Retinal pigment epithelial cell (primary cell): Measurements from ENCODE around the gene POU4F1.

Experiments
- DNase-seq: peaks from one replicate; pipeline ENCODE4 v3.0.0-alpha.2; 2010; ENCODE audit warnings: low read depth
- H3K4me3 ChIP-seq: 2 replicates; pipeline ENCODE4 v1.5.1; 2011; ENCODE audit warnings: mild to moderate bottlenecking, low read length, control low read depth, moderate library complexity
- TF ChIP-seq, protein P1 (sequence below): conservative IDR thresholded peaks from 2 replicates; pipeline ENCODE4 v1.5.1; 2011; ENCODE audit warnings: low read depth, low read length, control low read depth, inconsistent platforms

The POU4F1 gene

DNA sequence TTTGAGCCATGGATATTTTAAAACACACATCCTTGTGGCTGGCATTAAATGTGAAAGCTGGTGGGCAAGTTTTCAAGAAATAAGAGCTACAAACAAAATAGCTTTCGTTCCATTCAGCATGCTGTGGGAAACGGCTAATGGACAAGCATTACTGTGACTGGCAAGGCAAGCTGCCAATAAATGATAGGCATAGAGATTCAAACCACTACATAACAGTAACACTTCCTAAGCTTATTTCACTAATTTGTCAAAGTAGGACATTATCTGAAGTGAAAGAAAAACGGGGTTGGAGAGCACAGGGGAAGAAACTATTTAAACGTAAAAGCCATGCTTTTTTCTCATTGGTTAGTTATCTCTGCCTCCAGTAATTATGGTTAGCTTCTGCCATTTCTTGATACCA, 29.6 kb upstream of the POU4F1 start:
- H3K4me3 ChIP-seq = no peak overlapping the region
- TF ChIP-seq, protein P1, sequence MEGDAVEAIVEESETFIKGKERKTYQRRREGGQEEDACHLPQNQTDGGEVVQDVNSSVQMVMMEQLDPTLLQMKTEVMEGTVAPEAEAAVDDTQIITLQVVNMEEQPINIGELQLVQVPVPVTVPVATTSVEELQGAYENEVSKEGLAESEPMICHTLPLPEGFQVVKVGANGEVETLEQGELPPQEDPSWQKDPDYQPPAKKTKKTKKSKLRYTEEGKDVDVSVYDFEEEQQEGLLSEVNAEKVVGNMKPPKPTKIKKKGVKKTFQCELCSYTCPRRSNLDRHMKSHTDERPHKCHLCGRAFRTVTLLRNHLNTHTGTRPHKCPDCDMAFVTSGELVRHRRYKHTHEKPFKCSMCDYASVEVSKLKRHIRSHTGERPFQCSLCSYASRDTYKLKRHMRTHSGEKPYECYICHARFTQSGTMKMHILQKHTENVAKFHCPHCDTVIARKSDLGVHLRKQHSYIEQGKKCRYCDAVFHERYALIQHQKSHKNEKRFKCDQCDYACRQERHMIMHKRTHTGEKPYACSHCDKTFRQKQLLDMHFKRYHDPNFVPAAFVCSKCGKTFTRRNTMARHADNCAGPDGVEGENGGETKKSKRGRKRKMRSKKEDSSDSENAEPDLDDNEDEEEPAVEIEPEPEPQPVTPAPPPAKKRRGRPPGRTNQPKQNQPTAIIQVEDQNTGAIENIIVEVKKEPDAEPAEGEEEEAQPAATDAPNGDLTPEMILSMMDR = no peak
- DNase-seq = no peak

DNA sequence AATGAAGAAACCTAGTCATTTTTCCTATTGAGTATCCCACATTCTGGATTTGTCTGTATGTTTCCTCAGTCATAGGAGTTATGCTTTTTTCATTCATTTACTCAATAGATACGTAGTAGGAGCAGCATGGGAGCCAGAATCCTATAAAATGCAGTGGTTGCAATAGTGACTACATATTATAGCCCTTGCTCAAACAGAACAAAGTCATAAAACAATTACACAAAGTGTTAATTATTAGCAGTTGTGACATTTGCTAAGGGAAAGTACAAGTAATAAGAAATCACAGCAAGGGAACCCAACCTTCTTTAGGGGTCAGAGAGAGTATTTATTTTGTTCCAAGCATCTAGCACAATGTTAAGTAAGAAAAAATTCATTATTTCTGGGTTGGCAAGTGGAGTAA, 27.7 kb upstream of the POU4F1 start:
- H3K4me3 ChIP-seq = no peak overlapping the region
- no peak for DNase-seq
- TF ChIP-seq, protein P1 = no peak

DNA sequence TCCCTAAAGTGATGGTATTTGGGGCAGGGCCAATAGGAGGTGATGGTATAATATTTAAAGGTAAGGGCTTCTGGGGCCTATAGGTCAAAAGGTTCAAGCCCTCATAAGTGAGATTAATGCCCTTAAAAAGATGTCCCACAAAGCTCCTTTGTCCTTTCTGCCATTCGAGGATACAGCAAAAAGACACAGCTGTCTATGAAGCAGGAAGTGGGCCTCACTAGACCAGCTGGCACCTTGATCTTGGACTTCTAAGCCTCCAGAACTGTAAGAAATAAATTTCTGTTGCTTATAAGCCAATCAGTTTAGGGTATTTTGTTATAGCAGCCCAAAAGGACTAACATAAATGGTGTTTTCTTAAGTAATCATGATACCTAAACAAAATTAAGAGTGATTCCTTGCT, 27.2 kb upstream of the POU4F1 start:
- DNase-seq = no peak
- TF ChIP-seq, protein P1 = no peak
- H3K4me3 ChIP-seq = no peak overlapping the region

DNA sequence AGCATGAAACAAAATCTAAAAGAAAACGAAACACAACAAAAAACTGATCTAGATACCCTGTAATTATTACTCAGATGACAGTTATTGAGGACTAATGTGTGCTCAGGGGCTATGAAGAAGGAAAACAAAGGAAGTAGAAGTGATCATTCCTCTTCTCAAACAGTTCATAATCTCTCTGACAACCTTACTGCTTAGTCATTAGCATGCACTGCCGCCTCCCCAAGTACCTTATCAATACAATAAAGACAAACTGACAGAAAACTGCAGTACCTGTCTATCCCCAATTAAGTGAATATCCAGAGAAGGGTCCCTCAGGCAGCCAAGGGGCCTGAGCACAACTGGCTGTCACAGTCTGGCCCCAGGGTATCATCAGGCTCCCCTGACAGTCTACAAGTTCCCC, 22.0 kb upstream of the POU4F1 start:
- DNase-seq = no peak
- TF ChIP-seq, protein P1 = no peak
- H3K4me3 ChIP-seq = no peak overlapping the region

DNA sequence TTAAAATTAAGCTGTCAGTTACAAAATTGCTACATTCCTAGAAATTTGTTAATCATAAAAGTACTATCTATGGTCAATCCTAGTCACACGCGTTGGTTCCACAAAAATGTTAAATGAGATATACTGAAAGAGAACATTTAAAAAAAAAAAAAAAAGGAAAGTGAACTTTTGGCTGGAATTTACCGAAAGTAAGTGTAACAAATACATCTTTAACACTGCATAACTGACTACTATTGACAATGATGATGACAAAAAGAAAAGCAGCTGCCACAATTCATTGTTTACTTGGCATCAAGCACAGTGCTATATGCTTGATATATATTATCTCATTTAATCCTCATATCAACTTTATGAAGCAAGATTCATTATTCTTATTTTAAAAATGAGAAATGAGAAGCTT, 19.8 kb upstream of the POU4F1 start:
- no peak overlapping the region for H3K4me3 ChIP-seq
- no peak for DNase-seq
- TF ChIP-seq, protein P1 = no peak

DNA sequence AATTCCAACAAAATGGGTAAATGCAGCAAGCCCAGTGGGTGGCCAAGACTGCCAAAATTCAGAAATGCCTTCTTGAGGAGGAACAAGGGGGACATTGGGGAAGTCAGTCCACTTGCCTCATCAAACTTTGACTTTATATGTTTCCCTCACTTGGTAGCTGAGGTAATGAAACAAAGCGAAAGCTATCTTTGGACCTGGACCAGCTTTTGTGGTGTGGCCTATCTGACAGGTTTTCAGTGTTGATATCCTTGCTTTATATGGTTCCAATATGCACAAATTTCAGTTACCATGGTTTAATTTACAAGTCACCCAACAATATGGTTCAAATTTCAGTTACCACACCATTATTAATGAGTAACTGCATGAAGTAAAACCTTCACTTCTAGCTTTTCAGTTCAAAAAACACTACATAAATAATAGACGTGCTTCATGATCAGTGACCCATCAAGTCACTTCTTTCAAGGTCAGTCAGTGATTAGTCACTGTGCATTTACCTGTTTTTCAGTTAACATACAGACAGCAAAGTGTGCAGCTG, 17.7 kb upstream of the POU4F1 start:
- TF ChIP-seq, protein P1 = no peak
- no peak overlapping the region for H3K4me3 ChIP-seq
- DNase-seq = no peak

DNA sequence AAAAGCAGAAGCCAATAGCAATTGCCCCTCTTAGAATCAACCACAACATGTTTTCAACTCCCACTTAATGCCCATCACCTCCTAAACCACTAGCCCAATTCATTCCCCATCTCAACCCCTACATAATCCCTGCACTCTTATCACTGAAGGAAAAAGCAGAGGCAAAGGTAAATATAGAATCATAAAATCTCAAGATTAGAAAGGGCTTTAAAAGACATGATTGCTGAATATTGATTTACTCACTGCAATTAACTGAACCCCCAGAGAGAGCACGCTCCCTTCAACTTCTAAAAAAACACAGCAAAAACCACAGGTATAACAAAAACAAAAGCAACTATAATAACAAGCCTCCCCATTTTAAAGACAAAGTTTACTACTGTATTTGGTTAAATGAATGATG, 15.1 kb upstream of the POU4F1 start:
- H3K4me3 ChIP-seq = no peak overlapping the region
- TF ChIP-seq, protein P1 = no peak
- DNase-seq = no peak
